Endothelial cell of umbilical vein (primary cell): Measurements from ENCODE around the gene HAUS3. TPM values are rescaled to one million over a fixed set of nuclear protein-coding genes. Genes with fewer than 3 reads are reported as not detected.

Experiments used
- BruUV-seq: library from RNA; stranded (reverse); fragments of 400-500 nt; replicated peaks from 2 replicates; lab custom pipeline; 2021; lab: Mats Ljungman, UMichigan
- CTCF ChIA-PET: fragments of 300-600, 350-600 bp; sonication (Branson Sonifier 250); formaldehyde crosslinking; loops from one replicate; lab custom pipeline; 2021; ENCODE audit warnings: antibody characterized with exemption, inconsistent platforms; lab: Charles Lee
- POLR2A ChIA-PET: fragments of 300-600, 350-600 bp; sonication (Branson Sonifier 250); formaldehyde crosslinking; loops from one replicate; lab custom pipeline; 2021; ENCODE audit warnings: antibody characterized with exemption, inconsistent platforms; lab: Charles Lee
- DNase-seq: peaks from one replicate; pipeline ENCODE4 v3.0.0-alpha.2; 2011; ENCODE audit warnings: low read depth, low spot score
- FAIRE-seq: peaks from 2 replicates; lab custom pipeline; 2011; peaks lifted over from hg19 to GRCh38; lab: Jason Lieb, UNC
- H2AFZ ChIP-seq: 2 replicates; pipeline ENCODE4 v1.6.0; 2012; ENCODE audit warnings: low read depth, low read length, control low read depth, inconsistent platforms
- H3K27ac ChIP-seq: 2 replicates; pipeline ENCODE4 v1.5.1; 2011; ENCODE audit warnings: low read depth, mild to moderate bottlenecking, control low read depth, low read length, moderate library complexity; ENCODE audit not compliant: insufficient read depth
- H3K27me3 ChIP-seq, 2 experiments: 2 replicates each; pipeline versions ENCODE4 v1.6.0 to v1.6.1; 2011; ENCODE audit warnings: low read length in 2 of 2, mixed read lengths in 1 of 2; ENCODE audit not compliant: control insufficient read depth in 2 of 2, insufficient read depth in 2 of 2
- H3K36me3 ChIP-seq, 2 experiments: 2 replicates in 1 of 2; 3 replicates in 1 of 2; pipeline ENCODE4 v1.5.1; 2011; ENCODE audit warnings: low read length in 2 of 2, mild to moderate bottlenecking in 1 of 2, moderate library complexity in 1 of 2; ENCODE audit not compliant: control insufficient read depth in 2 of 2, insufficient read depth in 2 of 2; ENCODE audit errors: extremely low read depth in 1 of 2
- H3K4me1 ChIP-seq: 3 replicates; pipeline ENCODE4 v1.5.1; 2011; ENCODE audit warnings: mild to moderate bottlenecking, low read length; ENCODE audit not compliant: control insufficient read depth, insufficient read depth; ENCODE audit errors: extremely low read depth
- H3K4me2 ChIP-seq: 2 replicates; pipeline ENCODE4 v1.6.1; 2011; ENCODE audit warnings: low read length, control low read depth, mixed read lengths; ENCODE audit not compliant: insufficient read depth
- H3K4me3 ChIP-seq, 3 experiments: fragments of 200-600 bp in 1 of 3; sonication (generic), shearing (Covaris generic) in 1 of 3; replicated peaks in 1 of 3; 2 replicates each; pipeline ENCODE4 v1.5.1; 2011 to 2016; ENCODE audit warnings: control low read depth in 3 of 3, low read length in 3 of 3, mild to moderate bottlenecking in 2 of 3, inconsistent platforms in 1 of 3, low read depth in 1 of 3, moderate library complexity in 1 of 3; ENCODE audit not compliant: insufficient read depth in 1 of 3
- H3K79me2 ChIP-seq: 2 replicates; pipeline ENCODE4 v1.6.0; 2012; ENCODE audit warnings: low read length, inconsistent platforms; ENCODE audit not compliant: control insufficient read depth, insufficient read depth
- H3K9ac ChIP-seq: replicated peaks from 2 replicates; pipeline ENCODE3; 2011; ENCODE audit warnings: low read length, control low read depth; ENCODE audit not compliant: insufficient read depth; ENCODE audit errors: extremely low read depth
- H3K9me1 ChIP-seq: replicated peaks from 3 replicates; pipeline ENCODE4 v1.6.0; 2011; ENCODE audit warnings: mild to moderate bottlenecking, low read length; ENCODE audit not compliant: control insufficient read depth, insufficient read depth; ENCODE audit errors: extremely low read depth
- H3K9me3 ChIP-seq: replicated peaks from 2 replicates; pipeline ENCODE4 v1.5.1; 2012; ENCODE audit warnings: low read length, inconsistent platforms; ENCODE audit not compliant: control insufficient read depth, insufficient read depth
- H4K20me1 ChIP-seq: replicated peaks from 2 replicates; pipeline ENCODE3; 2011; ENCODE audit warnings: mild to moderate bottlenecking, low read length; ENCODE audit not compliant: control insufficient read depth, insufficient read depth; ENCODE audit errors: extremely low read depth
- EZH2 ChIP-seq: IDR thresholded peaks from 2 replicates; pipeline ENCODE4 v1.6.1; 2012; ENCODE audit warnings: borderline replicate concordance, low read depth, mild to moderate bottlenecking, moderate library complexity, low read length, inconsistent platforms; ENCODE audit not compliant: severe bottlenecking
- FOS ChIP-seq: IDR thresholded peaks from 2 replicates; pipeline ENCODE4 v1.6.1; 2011; ENCODE audit warnings: mild to moderate bottlenecking, low read length, moderate library complexity, borderline replicate concordance; ENCODE audit not compliant: insufficient read depth
- GATA2 ChIP-seq: IDR thresholded peaks from 2 replicates; pipeline ENCODE4 v1.7.0; 2011; ENCODE audit warnings: low read depth, mild to moderate bottlenecking, moderate library complexity, mixed read lengths, low read length; ENCODE audit not compliant: insufficient read length, insufficient read depth
- JUN ChIP-seq: IDR thresholded peaks from 2 replicates; pipeline ENCODE4 v1.6.1; 2011; ENCODE audit warnings: borderline replicate concordance, low read depth; ENCODE audit not compliant: insufficient read length, insufficient read depth
- POLR2A ChIP-seq: IDR thresholded peaks from 2 replicates; pipeline ENCODE4 v1.6.1; 2012; ENCODE audit warnings: low read depth, mild to moderate bottlenecking, control low read depth, low read length
- POLR2AphosphoS5 ChIP-seq: IDR thresholded peaks from 2 replicates; pipeline ENCODE4 v1.6.1; 2012; ENCODE audit warnings: low read depth, mild to moderate bottlenecking, control low read depth, low read length, moderate library complexity; ENCODE audit not compliant: insufficient read depth
- dilution Hi-C: fragments of 300-500 bp; cut with MboI; formaldehyde crosslinking; loops from one replicate; pipeline ENCODE4 v1.15.0; 2019; ENCODE audit warnings: low sequenced_read_pairs; ENCODE audit not compliant: extremely low pct_ligation_motif_present
- intact Hi-C: fragments of 100-400 bp; cut with micrococcal nuclease; formaldehyde crosslinking; loops from one replicate; pipeline ENCODE4 v1.10.0; 2022
- polyA plus RNA-seq, 4 experiments: library from polyadenylated mRNA; depleted of rRNA in 3 of 4; stranded (reverse) in 3 of 4; unstranded in 1 of 4; fragments of >200 nt; gene quantifications; 2 replicates each; pipeline versions ENCODE4 v1.2.1 to v1.2.3, GENCODE V29; 2011 to 2012; ENCODE audit warnings: missing spikeins in 1 of 4
- total RNA-seq: library from RNA; stranded (reverse); gene quantifications from 2 replicates; pipeline ENCODE4 v1.2.3, GENCODE V29; 2021
- TF ChIP-seq, protein P1 (sequence below): IDR thresholded peaks from 2 replicates; pipeline ENCODE4 v1.6.1; 2011; ENCODE audit not compliant: insufficient read depth, insufficient read length
- TF ChIP-seq, protein P2 (sequence below), 2 donors: IDR thresholded peaks; 1 replicate in 1 of 2; 2 replicates in 1 of 2; pipeline ENCODE4 v1.5.1; 2011; ENCODE audit warnings: low read length in 2 of 2, mild to moderate bottlenecking in 2 of 2, moderate library complexity in 2 of 2, control low read depth in 1 of 2, inconsistent platforms in 1 of 2, low read depth in 1 of 2; ENCODE audit not compliant: insufficient read depth in 1 of 2; ENCODE audit errors: extremely low read depth in 1 of 2

HAUS3 gene
- total and polyA plus RNA-seq, 2 donors (not counting 3 experiments of a cell fraction or from before 2014, with no cell fraction given), result 4.4 to 15.9 TPM

DNA sequence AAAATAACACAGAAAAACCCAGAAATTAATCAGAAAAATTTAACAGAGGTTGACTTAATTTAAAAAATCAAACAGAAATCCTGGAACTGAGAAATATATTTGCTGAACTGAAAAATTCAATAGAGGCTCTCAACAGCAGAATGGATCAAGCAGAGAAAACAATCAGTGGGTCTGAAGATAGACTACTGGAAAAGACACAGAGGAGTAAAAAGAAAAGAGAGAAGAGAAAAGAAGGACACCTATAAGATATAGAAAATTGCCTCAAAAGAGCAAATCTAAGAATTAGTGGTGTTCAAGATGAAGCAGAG is 55.1 kb downstream of the HAUS3 start:
- no peaks in the 10 kb centered on the region for H3K9me3 ChIP-seq
- DNase-seq (no peak), FAIRE-seq (no peak)
- POLR2A ChIA-PET, result no interaction called here
- H3K27ac ChIP-seq, result no peak overlapping the region
- intact Hi-C loops, result no loop called here
- CTCF ChIA-PET, result no interaction called here
- no peak overlapping the region for H3K9ac ChIP-seq
- H3K4me1 ChIP-seq, result no peaks in the 10 kb centered on the region
- H3K9me1 ChIP-seq, result no peaks in the 10 kb centered on the region
- TF ChIP-seq POLR2A (no peak), EZH2 (no peak), JUN (no peak)
- TF ChIP-seq, protein P1, sequence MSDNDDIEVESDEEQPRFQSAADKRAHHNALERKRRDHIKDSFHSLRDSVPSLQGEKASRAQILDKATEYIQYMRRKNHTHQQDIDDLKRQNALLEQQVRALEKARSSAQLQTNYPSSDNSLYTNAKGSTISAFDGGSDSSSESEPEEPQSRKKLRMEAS, result no peak
- H3K4me3 ChIP-seq, result no peak overlapping the region
- H3K36me3 ChIP-seq, result no peaks in the 10 kb centered on the region
- dilution Hi-C loops, result no loop called here
- H3K79me2 ChIP-seq, result no peaks in the 10 kb centered on the region
- no TSS peak for BruUV-seq
- no peaks in the 10 kb centered on the region for H4K20me1 ChIP-seq
- no peak overlapping the region for H3K4me2 ChIP-seq
- no peaks in the 10 kb centered on the region for H3K27me3 ChIP-seq
- H2AFZ ChIP-seq, result no peak overlapping the region

DNA sequence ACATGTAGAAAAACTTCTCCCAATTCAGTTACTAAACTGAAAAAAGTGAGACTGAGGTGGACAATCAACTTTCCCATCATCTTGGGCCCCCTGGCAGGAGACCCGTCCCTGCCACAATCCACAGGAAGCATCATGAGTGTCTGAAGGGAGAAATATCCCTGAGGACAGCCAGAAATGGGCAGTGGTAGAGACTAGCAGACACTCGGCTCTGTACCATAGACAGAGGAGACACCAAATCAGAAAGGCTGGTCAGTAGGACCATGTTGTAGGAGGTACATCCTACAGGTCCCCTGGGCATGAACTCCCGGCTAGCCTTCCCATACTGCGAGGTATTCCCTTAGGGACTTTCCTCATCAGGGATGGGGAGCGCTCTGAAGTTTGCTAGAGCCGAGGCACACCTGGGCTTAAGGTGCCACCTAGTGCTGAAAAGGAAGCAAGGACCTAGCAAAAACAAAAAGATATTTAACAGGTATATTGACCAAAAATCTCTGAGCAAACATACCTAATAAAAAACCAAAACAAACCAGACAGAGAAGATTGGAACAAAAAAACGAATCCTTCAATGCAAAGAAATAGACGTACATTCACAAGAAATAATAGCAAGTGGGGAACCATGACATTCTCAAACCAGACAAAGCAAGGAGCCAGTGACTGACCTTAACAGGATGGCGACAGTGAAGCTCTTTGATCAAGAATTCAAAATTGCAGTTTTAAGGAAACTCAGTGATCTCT is 55.6 kb downstream of the HAUS3 start:
- Histone ChIP-seq H3K36me3 (no peaks in the 10 kb centered on the region), H2AFZ (no peak overlapping the region), H3K9me3 (no peaks in the 10 kb centered on the region), H3K4me2 (no peak overlapping the region), H3K4me3 (no peak overlapping the region), H3K79me2 (no peaks in the 10 kb centered on the region), H3K9ac (no peak overlapping the region), H3K27me3 (no peaks in the 10 kb centered on the region), H3K27ac (no peak overlapping the region), H4K20me1 (no peaks in the 10 kb centered on the region), H3K4me1 (no peaks in the 10 kb centered on the region), H3K9me1 (no peaks in the 10 kb centered on the region)
- BruUV-seq, result no TSS peak
- TF ChIP-seq POLR2AphosphoS5, result no peak
- TF ChIP-seq GATA2, result no peak
- TF ChIP-seq, protein P2, sequence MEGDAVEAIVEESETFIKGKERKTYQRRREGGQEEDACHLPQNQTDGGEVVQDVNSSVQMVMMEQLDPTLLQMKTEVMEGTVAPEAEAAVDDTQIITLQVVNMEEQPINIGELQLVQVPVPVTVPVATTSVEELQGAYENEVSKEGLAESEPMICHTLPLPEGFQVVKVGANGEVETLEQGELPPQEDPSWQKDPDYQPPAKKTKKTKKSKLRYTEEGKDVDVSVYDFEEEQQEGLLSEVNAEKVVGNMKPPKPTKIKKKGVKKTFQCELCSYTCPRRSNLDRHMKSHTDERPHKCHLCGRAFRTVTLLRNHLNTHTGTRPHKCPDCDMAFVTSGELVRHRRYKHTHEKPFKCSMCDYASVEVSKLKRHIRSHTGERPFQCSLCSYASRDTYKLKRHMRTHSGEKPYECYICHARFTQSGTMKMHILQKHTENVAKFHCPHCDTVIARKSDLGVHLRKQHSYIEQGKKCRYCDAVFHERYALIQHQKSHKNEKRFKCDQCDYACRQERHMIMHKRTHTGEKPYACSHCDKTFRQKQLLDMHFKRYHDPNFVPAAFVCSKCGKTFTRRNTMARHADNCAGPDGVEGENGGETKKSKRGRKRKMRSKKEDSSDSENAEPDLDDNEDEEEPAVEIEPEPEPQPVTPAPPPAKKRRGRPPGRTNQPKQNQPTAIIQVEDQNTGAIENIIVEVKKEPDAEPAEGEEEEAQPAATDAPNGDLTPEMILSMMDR (IDR thresholded peaks at IDR 0.05; ENCODE audit: extremely low read depth in 1 of 2, insufficient read depth in 1 of 2, low read depth in 1 of 2, low read length in 2 of 2), result peak in 1 of 2 donors; percentile 2
- TF ChIP-seq JUN, result no peak
- TF ChIP-seq FOS, result no peak
- DNase-seq (no peak), FAIRE-seq (no peak)
- ChIA-PET CTCF (no interaction called here), POLR2A (no interaction called here)
- intact Hi-C loops (no loop called here), dilution Hi-C loops (no loop called here)
